HFFc6 (cell line): ENCODE measurements around the gene NCOR1. TPM values are rescaled to one million over a fixed set of nuclear protein-coding genes. Genes with fewer than 3 reads are reported as not detected.
"Not testable (repeated sequence)": the region's sequence is repeated elsewhere in the genome, so short reads cannot be mapped to it uniquely, and the experiment has no call there.

Source experiments
- DNase-seq: peaks from one replicate; pipeline ENCODE4 v3.0.0-alpha.2; 2018
- H3K27ac Mint-ChIP-seq: 2 replicates; pipeline ENCODE4 v1.8.0; 2020; ENCODE audit warnings: mild to moderate bottlenecking, mixed read lengths
- H3K27me3 Mint-ChIP-seq: 2 replicates; pipeline ENCODE4 v1.8.0; 2021; ENCODE audit warnings: mild to moderate bottlenecking, moderate library complexity, mixed read lengths; ENCODE audit not compliant: insufficient read depth
- H3K36me3 Mint-ChIP-seq: 2 replicates; pipeline ENCODE4 v1.8.0; 2021; ENCODE audit warnings: low read depth, mixed read lengths
- H3K4me1 Mint-ChIP-seq: 2 replicates; pipeline ENCODE4 v1.8.0; 2020; ENCODE audit warnings: low read depth, mixed read lengths
- H3K4me3 Mint-ChIP-seq: 2 replicates; pipeline ENCODE4 v1.8.0; 2020; ENCODE audit warnings: mild to moderate bottlenecking, moderate library complexity, mixed read lengths
- H3K9me3 Mint-ChIP-seq: 2 replicates; pipeline ENCODE4 v1.8.0; 2020; ENCODE audit warnings: mild to moderate bottlenecking, mixed read lengths
- total RNA-seq, 6 experiments: library from RNA; stranded (reverse); fragmentation: NEBNext Ultra II Directional; extraction: Animal tissue kit (Norgen Biotek cat#: 25700); gene quantifications; 2 replicates in 1 of 6; 3 replicates in 5 of 6; pipeline ENCODE4 v1.2.3, GENCODE V29; 2021
- TF ChIP-seq, protein P1 (sequence below): fragments of 200-600 bp; sonication (generic); IDR thresholded peaks from 2 replicates; pipeline ENCODE4 v1.5.0; 2021; ENCODE audit warnings: antibody characterized with exemption, mild to moderate bottlenecking

The NCOR1 gene
- total RNA-seq, 6 experiments from 2014 or later, result 103 to 115 (median 111) TPM

DNA sequence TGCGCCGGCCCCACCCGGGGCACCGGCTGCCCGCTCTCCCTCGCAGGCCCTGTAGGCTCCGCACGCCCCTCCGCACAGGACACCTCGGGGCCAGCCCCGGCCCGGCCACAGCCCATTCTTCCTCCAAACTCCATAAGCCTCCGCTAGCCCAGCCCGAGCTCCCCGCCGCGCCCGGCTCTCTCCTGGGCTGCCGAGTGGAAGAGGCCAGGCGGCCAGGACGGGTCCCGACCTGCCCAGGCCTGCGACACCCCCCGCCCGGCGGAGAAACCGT is 397 bp downstream of the NCOR1 start:
- peaks cover 4% of the 10 kb centered on the region; the same call in 1 of the 2 replicates for H3K9me3 Mint-ChIP-seq
- peak; percentile 5 for DNase-seq
- peaks cover 44% of the 10 kb centered on the region for H3K4me1 Mint-ChIP-seq
- no peaks in the 10 kb centered on the region for H3K27me3 Mint-ChIP-seq
- H3K36me3 Mint-ChIP-seq, result peaks cover 5% of the 10 kb centered on the region; the same call in 1 of the 2 replicates
- peak overlapping the region; percentile 97 for H3K4me3 Mint-ChIP-seq
- TF ChIP-seq, protein P1, sequence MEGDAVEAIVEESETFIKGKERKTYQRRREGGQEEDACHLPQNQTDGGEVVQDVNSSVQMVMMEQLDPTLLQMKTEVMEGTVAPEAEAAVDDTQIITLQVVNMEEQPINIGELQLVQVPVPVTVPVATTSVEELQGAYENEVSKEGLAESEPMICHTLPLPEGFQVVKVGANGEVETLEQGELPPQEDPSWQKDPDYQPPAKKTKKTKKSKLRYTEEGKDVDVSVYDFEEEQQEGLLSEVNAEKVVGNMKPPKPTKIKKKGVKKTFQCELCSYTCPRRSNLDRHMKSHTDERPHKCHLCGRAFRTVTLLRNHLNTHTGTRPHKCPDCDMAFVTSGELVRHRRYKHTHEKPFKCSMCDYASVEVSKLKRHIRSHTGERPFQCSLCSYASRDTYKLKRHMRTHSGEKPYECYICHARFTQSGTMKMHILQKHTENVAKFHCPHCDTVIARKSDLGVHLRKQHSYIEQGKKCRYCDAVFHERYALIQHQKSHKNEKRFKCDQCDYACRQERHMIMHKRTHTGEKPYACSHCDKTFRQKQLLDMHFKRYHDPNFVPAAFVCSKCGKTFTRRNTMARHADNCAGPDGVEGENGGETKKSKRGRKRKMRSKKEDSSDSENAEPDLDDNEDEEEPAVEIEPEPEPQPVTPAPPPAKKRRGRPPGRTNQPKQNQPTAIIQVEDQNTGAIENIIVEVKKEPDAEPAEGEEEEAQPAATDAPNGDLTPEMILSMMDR, result no peak
- H3K27ac Mint-ChIP-seq, result peak overlapping the region; percentile 84

DNA sequence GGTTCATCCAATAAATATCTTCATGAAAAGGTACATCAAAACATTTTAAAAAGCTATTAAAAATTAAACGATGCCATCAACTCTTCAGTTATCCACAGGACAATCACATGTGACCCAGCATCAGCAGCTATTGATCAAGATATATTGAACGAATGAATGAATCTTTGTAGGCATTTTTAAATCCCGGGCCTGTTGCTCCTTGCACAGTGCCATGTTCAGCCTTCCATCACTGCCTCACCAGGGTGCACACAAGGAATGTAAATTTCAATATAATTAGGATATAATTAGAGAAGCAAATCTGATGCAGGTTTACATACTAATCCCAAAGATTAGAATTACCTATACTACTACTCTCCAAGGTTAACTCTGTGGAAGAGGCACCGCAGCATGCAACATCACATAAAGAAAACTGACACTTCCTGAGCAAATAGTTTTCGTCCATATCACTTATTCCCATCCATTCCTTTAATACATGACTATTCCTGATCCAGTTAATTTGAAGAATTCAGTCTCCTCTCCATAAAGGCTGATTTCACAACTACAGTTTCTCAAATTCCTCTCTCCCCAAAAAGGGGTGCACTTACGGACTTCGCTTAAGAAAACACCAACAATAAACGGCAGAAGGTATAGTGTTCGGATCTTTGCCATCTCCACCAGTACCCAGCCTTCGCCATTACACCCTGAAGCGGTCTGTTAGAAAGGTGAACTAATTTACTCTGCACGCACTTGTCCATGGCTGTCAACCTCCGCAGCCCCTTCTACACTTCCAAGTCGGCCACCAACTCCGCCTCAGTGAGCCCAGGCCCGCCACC is 938 bp downstream of the NCOR1 start:
- H3K4me1 Mint-ChIP-seq, result peaks cover 44% of the 10 kb centered on the region
- H3K9me3 Mint-ChIP-seq, result peaks cover 4% of the 10 kb centered on the region; the same call in 1 of the 2 replicates
- peaks cover 5% of the 10 kb centered on the region; the same call in 1 of the 2 replicates for H3K36me3 Mint-ChIP-seq
- DNase-seq, result no peak
- H3K27ac Mint-ChIP-seq, result peak overlapping the region; percentile 84
- TF ChIP-seq, protein P1, result no peak
- no peaks in the 10 kb centered on the region for H3K27me3 Mint-ChIP-seq
- H3K4me3 Mint-ChIP-seq, result peak overlapping the region; percentile 97

DNA sequence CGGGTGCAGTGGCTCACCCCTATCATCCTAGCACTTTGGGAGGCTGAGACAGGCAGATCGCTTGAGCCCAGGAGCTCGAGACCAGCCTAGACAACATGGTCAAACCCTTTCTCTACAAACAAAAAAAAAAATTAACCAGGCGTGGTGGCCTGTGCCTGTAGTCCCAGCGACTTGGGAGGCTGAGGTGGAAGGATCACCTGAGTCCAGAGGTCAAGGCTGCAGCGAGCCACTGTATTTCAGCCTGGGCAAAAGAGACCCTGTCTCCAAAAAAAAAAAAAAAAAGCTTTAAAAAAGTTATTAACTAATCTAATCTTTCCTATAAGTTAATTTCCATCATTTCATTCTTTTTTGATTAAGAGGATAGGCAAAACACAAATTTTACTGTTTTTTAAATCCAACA is 2.5 kb downstream of the NCOR1 start:
- TF ChIP-seq, protein P1, result no peak
- Mint-ChIP-seq H3K4me1 (peaks cover 44% of the 10 kb centered on the region), H3K36me3 (peaks cover 5% of the 10 kb centered on the region; the same call in 1 of the 2 replicates), H3K4me3 (peak overlapping the region; percentile 97; the same call in 1 of the 2 replicates), H3K9me3 (peaks cover 4% of the 10 kb centered on the region; the same call in 1 of the 2 replicates), H3K27me3 (no peaks in the 10 kb centered on the region), H3K27ac (no peak overlapping the region)
- DNase-seq, result no peak

DNA sequence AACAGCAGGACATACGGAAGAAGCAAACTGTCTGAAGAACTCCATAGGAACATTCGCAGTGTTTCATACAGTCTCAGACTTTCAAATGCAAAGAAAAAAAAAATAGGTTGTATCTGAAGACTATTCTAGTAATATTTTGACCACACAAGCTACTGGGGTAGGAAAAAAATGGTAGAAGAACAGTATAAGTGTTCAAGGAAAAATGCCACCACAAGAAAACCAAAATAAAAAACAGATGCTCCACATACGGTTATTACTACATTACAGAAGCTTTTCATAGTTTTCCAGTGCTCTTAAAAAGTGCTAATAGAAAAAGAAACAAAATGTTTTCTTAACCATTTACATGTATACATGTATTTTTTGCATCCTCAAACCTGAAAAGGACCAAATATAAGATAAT is 3.7 kb downstream of the NCOR1 start:
- Mint-ChIP-seq H3K4me1 (peaks cover 43% of the 10 kb centered on the region), H3K36me3 (no peaks in the 10 kb centered on the region; the same call in 1 of the 2 replicates), H3K27ac (no peak overlapping the region), H3K27me3 (no peaks in the 10 kb centered on the region), H3K9me3 (no peaks in the 10 kb centered on the region), H3K4me3 (no peak overlapping the region)
- DNase-seq, result no peak
- TF ChIP-seq, protein P1, result no peak

DNA sequence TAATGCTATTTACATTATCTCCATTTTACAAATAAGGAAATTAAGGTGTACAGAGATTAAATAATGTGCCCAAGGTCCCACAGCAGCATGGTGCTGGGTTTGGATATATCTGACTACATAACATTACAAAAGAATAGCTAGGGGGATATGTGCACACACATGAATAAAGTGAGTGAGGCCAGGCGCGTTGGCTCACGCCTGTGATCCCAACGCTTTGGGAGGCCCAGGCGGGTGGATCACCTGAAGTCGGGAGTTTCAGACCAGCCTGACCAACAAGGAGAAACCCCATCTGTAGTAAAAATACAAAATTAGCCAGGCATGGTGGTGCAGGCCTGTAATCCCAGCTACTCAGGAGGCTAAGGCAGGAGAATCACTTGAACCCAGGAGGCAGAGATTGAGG is 10.6 kb downstream of the NCOR1 start:
- not testable (repeated sequence) for DNase-seq, H3K36me3 Mint-ChIP-seq, H3K4me3 Mint-ChIP-seq, H3K9me3 Mint-ChIP-seq, H3K27me3 Mint-ChIP-seq, H3K27ac Mint-ChIP-seq
- H3K4me1 Mint-ChIP-seq, result peaks cover 55% of the 10 kb centered on the region

DNA sequence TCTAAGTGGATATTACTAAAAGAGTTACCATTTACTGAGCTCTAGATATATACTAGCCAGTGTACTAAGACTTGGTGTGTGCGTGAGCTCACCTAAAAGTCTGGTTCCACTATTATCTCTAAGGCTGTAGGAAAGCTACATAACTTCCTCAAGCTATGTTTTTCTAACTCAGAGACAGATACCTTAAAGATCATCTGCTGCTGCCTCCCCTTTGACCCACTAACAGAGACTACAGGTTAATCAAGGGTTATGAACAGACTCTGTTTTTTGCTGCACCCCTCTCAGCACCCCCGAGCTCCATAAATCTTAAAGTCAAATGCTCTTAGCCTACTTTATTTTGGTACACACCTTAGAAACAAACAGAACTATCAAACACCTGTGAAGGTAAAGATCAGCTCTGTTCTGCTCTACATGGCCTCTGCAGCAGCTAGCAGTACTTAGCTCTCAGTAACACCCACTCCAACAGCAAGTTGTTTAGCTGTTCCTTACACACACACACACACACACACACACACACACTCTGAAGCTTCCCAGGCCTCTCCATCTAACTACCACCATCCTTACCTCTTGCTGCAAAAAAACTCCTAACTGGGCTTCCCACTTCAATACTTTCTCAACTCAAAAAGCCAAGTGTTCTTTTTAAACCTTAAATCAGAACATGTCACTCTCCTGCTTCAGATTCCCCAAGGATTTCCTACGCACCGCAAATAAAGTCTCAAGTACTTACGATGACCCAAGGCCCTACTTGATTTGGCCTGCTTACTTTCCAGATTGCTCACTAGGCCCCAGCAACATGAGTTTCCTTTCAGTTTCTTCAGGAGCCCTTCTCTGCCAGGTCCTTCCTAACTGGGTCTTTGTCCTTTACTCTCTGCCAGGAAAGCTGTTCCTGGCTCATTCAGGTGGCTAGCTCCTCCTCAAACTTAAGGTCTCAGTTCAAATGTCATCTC is 12.5 kb downstream of the NCOR1 start:
- DNase-seq, H3K9me3 Mint-ChIP-seq, H3K36me3 Mint-ChIP-seq, H3K27me3 Mint-ChIP-seq: not testable (repeated sequence)
- peak overlapping the region; percentile 6; the same call in 1 of the 2 replicates for H3K4me3 Mint-ChIP-seq
- peak overlapping the region; percentile 61 for H3K27ac Mint-ChIP-seq
- H3K4me1 Mint-ChIP-seq, result peaks cover 61% of the 10 kb centered on the region

DNA sequence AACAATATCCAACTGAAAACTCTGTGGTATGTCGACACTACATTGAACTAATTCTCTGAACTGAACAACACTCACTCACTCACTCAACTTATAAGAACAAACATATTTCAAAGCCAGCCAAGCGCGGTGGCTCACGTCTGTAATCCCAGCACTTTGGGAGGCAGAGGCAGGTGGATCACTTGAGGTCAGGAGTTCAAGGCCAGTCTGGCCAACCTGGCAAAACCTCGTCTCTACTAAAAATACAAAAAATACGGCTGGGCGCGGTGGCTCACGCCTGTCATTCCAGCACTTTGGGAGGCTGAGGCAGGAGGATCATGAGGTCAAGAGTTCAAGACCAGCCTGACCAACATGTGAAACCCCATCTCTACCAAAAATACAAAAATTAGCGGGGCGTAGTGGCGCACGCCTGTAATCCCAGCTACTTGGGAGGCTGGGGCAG is 13.6 kb downstream of the NCOR1 start:
- peaks cover 55% of the 10 kb centered on the region for H3K4me1 Mint-ChIP-seq
- not testable (repeated sequence) for H3K27ac Mint-ChIP-seq, H3K4me3 Mint-ChIP-seq, DNase-seq, H3K27me3 Mint-ChIP-seq, H3K36me3 Mint-ChIP-seq, H3K9me3 Mint-ChIP-seq
